T47D (cell line): Measurements from ENCODE around the gene C1GALT1.

Source experiments
- DNase-seq, 2 experiments: peaks; one replicate each; pipeline versions ENCODE4 v3.0.0 to v3.0.0-alpha.2; 2011 to 2012; ENCODE audit warnings: low read depth in 1 of 2, low spot score in 1 of 2
- JUND ChIP-seq: IDR thresholded peaks from 2 replicates; pipeline ENCODE4 v1.6.1; 2012; ENCODE audit warnings: low read depth
- in situ Hi-C: cut with HindIII; loops from 2 replicates; pipeline ENCODE4 v1.10.0; 2016; ENCODE audit warnings: low sequenced_read_pairs, low pct_unique_long_range_greater_than_20kb

Gene C1GALT1

DNA sequence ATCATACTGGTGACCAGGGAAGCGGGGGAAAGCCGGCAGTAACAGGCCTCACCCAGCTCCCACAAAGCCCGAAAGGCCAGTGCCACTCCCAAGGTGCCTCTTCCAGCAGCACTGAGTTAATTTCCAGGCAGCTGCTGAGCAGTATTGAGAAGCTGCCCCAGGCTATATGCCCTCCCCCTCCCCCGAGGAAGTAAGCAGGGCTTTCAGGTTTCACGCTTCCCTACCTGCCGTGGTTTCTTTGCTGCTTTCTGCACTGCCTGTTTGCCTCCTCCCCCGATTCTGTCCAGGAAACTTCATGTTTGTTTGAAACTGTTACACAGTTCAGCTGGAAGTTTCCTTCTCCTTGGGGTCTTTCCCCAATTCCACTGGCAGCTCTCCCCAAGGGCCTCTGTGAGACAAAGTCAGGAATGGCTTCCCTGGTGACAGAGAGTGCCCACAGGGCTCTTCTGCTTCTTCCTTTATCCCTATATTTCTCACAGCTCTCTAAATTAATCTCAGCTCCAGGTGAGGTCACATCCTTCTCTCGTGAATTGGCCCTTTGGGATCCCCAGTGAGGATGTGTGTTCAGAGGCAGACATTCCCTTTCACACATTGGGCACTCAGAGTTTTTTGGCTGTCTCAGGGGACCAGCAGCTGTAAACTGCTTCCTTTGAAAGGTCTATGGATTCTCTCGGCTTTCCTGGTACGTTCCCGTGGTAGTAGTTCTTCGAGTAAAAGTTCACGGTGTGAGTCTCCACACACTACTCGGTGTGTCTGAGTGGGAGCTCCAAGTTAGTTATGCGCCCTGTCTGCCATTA is 19.4 kb downstream of the C1GALT1 start:
- peak; percentile 23 to 79 for DNase-seq

DNA sequence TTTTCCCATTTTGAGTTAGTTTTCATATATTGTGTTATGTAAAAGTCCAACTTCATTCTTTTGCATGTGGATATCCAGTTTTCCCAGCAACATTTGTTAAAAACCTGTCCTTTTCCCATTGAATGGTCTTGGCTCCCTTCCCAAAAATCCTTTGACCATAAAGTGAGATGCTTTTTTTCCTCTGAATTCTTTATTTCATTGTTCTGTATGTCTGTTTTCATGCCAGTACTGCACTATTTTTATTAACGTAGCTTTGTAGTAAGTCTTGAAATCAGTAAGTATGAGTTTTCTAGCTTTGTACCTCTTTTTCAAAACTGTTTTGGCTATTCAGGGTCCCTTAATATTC is 20.0 kb downstream of the C1GALT1 start:
- no peak for DNase-seq
- in situ Hi-C loops: no loop called here
- no peak for TF ChIP-seq JUND

More for the DNA sequence above, 19.4 kb downstream of the C1GALT1 start:
- in situ Hi-C loops: no loop called here
- TF ChIP-seq JUND: no peak

DNA sequence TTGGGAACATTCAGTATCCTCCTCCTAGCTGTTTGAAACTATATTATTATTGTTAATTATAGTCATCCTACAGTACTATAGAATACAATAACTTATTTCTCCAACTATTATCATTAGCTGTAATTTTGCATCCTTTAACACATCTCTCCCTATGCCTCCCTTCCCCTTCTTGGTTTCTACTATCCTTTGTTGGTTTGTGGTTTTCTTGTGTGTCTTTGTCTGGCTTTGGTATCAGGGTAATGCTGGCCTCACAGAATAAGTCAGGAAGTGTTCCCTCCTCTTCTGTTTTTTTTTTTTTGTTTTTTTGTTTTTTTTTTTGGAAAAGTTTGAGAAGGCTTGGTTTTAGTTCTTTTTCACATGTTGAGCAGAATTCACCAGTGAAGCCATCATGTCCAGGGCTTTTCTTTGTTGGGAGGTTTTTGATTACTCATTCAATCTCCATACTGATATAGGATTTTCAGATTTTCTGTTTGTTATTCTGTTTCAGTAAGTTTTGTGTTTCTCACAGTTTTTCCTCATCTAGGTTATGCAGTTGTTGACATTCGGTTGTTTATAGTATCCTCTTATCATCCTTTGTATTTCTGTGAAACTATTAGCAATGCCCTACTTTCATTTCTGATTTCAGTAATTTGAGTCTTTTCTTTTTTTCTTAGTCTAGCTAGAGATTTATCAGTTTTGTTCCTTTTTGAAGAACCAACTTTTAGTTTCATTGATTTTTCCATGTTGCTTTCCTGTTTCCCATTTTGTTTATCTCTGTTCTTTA is 21.6 kb downstream of the C1GALT1 start:
- DNase-seq: no peak
- in situ Hi-C loops: no loop called here
- TF ChIP-seq JUND: no peak

DNA sequence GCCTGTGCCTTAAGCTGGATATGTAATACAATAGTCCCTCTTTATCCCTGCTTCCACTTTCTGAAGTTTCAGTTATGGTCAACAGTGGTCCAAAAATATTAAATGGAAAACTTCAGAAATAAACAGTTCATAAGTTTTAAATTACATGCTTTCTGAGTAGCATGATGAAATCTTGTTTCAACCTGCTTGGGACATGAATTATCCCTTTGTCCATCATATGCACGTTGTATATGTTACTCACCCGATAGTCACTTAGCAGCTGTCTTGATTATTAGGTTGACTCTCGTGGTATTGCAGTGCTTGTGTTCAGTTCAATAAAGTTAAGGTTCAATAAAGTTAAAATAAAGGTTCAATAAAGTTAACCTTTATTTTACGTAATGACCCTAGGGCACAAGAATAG is 25.5 kb downstream of the C1GALT1 start:
- no peak for DNase-seq
- TF ChIP-seq JUND: no peak
- in situ Hi-C loops: no loop called here

DNA sequence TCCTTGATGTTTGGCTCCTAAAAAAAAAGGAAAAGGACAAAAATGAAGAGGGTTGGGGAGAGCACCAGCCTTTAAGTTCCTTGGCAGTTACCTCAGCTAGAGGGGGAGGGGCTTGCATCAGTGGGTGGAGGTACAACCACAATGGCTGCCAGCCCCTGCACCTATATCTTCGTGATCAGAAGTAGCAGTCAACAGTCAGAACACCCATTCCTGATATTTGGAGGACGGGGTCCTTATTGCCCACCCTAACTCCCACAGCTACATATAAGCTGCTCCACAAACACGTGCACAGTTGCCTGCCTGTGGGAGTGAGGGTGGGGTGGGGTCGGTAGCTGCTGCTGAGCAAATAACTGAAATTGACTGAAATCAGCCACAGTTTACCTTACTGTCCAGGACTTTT is 26.2 kb downstream of the C1GALT1 start:
- TF ChIP-seq JUND: no peak
- DNase-seq: no peak
- in situ Hi-C loops: no loop called here

DNA sequence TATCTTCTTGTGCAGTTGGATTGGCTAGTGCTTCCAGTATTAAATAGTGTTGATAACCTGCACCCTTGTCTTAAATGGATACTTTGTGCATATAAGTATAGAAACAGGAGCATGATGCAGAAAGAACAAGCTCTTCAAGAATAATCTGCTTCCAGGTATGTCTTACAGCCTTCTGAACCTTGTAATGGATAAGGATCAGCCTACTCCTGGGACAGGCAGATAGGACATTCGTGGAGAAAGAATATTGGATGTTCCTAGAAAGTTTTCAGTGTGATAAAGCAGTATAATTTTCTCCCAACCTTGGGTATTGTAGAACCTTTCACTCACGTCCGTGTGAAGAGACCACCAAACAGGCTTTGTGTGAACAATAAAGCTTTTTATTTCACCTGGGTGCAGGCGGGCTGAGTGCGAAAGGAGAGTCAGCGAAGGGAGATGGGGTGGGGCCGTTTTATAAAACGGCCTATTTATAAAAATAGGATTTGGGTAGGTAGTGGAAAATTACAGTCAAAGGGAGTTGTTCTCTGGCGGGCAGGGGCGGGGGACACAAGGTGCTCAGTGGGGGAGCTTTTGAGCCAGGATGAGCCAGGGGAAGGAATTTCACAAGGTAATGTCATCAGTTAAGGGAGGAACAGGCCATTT is 27.2 kb downstream of the C1GALT1 start:
- DNase-seq: no peak
- no peak for TF ChIP-seq JUND
- in situ Hi-C loops: no loop called here

DNA sequence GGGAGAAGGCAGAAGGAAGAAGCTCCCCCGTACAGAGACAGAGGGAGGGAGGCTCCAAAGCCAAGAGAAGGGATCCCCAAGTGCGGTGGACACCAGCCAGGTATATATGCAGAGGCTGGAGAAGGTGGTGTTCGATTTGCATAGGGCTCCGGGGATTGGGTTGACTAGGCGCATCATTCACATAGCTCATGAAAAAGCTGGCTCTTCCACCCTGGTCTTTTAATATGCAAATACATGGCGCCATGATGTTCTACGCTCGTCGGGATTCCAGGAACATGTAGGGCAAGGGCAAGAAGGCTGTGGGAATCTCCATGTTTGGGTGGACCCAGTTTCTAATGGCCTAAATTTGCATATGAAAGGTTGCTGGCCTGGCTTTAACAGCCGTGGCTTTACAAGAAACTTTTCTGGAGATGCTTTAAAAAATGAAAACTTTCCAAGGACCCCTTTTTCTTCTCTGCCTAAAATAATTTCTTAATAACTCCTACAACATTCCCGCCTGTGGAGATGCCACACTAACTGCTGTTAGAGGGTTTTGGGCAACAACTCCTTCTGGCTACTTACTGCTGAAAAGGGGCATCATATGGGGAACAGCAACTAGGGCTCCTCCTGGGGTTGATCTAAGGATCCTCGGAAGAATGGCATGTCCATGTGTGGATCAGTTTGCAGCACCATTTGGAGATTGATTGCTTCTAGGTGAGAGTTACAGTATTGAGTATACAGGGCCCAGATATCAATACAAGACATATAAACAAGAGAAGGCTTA is 28.3 kb downstream of the C1GALT1 start:
- no peak for DNase-seq
- in situ Hi-C loops: no loop called here
- TF ChIP-seq JUND: no peak

DNA sequence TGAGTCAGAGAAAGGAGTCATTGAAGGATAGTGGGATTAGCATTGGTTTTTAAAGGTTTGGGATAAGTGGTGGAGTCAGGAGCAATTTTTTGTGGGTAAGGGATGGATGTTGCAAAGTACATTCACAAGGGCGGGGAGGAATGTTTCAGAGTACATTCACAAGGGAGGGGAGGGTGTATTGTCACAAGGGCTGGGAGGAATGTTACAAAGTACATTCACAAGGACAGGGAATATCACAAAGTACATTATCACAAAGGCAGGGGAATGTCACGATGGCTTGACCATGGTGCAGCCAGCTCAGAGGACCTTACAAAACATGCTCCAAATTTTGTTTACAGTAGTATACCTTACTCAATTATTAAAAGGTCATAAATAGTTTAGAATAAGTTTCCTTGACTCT is 30.3 kb downstream of the C1GALT1 start:
- in situ Hi-C loops: no loop called here
- no peak for DNase-seq
- TF ChIP-seq JUND: no peak

DNA sequence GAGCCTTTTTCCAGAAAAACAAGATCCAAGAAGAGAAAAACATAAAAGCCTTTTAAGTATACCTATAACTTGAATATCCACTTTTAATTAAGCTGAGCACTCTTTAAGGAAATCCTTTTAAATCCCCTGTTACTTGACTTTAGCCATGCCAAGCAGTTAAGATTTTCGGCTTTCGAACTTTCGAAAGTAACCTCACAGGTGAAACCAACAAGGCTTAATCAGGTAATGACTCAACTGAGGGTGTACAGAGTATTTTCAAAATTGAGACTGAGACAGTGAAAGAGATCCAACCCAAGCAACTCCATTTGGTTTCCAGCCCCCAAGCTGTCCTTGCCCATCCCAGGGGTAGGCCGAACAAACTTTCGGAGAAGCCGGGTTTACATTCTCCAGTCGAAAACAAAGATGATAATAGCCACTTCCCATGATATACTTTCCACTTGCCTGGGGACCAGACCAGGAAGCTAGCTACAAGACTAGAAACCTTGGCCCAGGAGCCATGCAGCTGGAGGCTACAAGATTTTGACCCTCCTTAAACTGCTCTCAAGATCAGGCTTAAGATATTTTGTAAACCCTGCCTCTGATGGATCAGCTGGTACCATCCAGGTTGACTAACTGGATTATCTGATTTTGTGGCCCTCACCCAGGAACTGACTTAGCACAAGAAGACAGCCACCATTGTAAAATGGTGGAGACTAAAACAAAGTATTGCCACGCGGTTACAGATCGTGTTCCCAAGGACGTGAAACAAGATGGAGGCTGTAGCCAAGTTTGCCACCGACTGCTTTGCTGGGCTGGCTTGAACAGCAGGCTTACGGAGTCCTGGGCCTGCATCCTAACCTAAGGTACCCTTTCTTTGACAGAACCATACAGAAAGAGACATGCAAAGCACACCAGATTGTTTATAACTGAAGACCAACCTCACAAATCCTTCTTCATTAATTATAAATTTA is 32.3 kb downstream of the C1GALT1 start:
- TF ChIP-seq JUND: no peak
- in situ Hi-C loops: no loop called here

DNA sequence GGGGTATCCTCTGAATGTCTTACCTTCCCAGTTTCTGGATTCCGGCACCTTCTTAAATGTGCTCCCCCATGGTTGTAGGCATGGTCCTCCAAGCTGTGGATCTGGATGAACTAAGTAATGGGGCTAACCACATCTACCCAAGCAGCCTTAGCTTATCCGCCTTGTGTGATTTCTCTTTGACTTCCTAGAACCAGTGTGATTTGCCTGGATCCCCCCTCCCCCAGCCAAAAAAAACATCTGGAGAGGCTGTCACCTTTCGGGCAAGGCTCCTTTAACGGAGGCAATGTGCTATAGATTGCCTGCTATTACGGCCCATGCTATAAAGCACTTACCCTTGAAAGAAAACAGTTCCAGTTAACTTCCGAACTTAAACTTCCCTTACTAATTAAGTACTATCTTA is 33.9 kb downstream of the C1GALT1 start:
- in situ Hi-C loops: no loop called here
- TF ChIP-seq JUND: no peak
- no peak for DNase-seq

More for the DNA sequence above, 32.3 kb downstream of the C1GALT1 start:
- no peak for DNase-seq

DNA sequence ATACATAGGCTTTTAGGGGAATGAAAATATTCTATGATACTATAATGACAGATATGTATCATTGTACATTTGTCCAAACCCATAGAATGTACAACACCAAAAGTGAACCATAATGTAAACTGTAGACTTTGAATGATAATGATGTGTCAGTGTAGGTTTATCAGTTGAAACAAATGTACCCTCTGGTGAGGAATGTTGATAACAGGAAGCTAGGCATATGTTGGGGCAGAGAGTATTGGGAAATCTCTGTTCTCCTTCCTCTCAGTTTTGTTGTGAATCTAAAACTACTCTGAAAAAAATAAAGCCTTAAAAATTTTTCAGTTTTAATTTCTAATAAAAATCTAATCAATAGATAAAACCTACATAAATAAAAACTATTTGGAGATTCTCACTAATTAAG is 36.9 kb downstream of the C1GALT1 start:
- no peak for DNase-seq
- in situ Hi-C loops: no loop called here
- no peak for TF ChIP-seq JUND

DNA sequence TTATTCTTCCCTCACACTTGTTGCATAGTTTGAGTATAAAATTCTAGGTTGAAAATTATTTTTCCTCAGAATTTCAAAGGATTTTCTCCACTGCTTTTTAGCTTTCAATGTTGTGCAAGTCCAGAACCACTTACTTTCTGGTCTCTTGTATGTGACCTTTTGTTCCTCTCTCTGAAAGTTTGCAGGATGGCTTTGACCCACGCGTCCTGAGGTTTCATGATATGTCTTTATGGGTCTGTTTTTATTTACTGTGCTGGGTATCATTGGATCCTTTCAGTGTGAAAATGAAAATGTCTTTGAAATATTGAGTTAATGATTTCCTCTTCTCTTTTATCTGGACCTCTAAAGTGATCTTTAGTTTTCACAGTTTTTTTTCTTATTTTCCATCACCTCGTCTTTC is 38.5 kb downstream of the C1GALT1 start:
- no peak for TF ChIP-seq JUND
- DNase-seq: no peak
- in situ Hi-C loops: no loop called here
